SH-SY5Y (cell line): ENCODE measurements around the gene TTLL8.

Source experiments
- GATA2 ChIP-seq: IDR thresholded peaks from 2 replicates; pipeline ENCODE4 v1.6.1; 2011; ENCODE audit warnings: mild to moderate bottlenecking, low read depth, low read length
- GATA3 ChIP-seq: IDR thresholded peaks from 2 replicates; pipeline ENCODE4 v1.6.1; 2011; ENCODE audit warnings: low read depth, mild to moderate bottlenecking, low read length, moderate library complexity

DNA sequence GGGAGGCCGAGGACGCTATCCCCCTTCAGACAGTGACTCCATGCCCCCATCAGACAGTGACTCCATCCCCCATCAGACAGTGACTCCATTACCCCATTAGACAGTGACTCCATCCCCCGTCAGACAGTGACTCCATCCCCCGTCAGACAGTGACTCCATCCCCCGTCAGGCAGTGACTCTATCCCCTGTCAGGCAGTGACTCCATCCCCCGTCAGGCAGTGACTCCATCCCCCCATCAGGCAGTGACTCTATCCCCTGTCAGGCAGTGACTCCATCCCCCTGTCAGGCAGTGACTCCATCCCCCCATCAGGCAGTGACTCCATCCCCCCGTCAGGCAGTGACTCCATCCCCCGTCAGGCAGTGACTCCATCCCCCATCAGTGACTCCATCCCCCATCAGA is 9.1 kb upstream of the TTLL8 start:
- TF ChIP-seq GATA2 (no peak), GATA3 (no peak)
